Fibroblast of skin of abdomen (primary cell): ENCODE data around the gene WDR1.

ENCODE experiments used
- DNase-seq: peaks from one replicate; pipeline ENCODE4 v3.0.0-alpha.2; 2013

The WDR1 gene

GRCh38 chr4:10097906-10098779 lies 18.5 kb downstream of the WDR1 start:
- DNase-seq: no peak

GRCh38 chr4:10096978-10097335 lies 19.6 kb downstream of the WDR1 start:
- no peak for DNase-seq

- peak; percentile 89 for DNase-seq
Observed at GRCh38 chr4:10096201-10096977, 20.2 kb downstream of the WDR1 start.

- DNase-seq: no peak
Observed at GRCh38 chr4:10095296-10095991, 21.2 kb downstream of the WDR1 start.

GRCh38 chr4:10094841-10095240 lies 21.8 kb downstream of the WDR1 start:
- no peak for DNase-seq

GRCh38 chr4:10093801-10094552 lies 22.6 kb downstream of the WDR1 start:
- peak; percentile 76 for DNase-seq

GRCh38 chr4:10093271-10093621 lies 23.4 kb downstream of the WDR1 start:
- no peak for DNase-seq

GRCh38 chr4:10092481-10093270 lies 23.9 kb downstream of the WDR1 start:
- no peak for DNase-seq

- no peak for DNase-seq
Observed at GRCh38 chr4:10091531-10092181, 24.9 kb downstream of the WDR1 start.

GRCh38 chr4:10090467-10091250 lies 25.9 kb downstream of the WDR1 start:
- no peak for DNase-seq

GRCh38 chr4:10089346-10089745 lies 27.3 kb downstream of the WDR1 start:
- DNase-seq: no peak

GRCh38 chr4:10088135-10089010 lies 28.2 kb downstream of the WDR1 start:
- no peak for DNase-seq

- no peak for DNase-seq
Observed at GRCh38 chr4:10087152-10087791, 29.3 kb downstream of the WDR1 start.

- DNase-seq: no peak
Observed at GRCh38 chr4:10086506-10087120, 30.0 kb downstream of the WDR1 start.

GRCh38 chr4:10085828-10086505 lies 30.6 kb downstream of the WDR1 start:
- no peak for DNase-seq

GRCh38 chr4:10085386-10085785 lies 31.2 kb downstream of the WDR1 start:
- no peak for DNase-seq

GRCh38 chr4:10084651-10085358 lies 31.8 kb downstream of the WDR1 start:
- no peak for DNase-seq
